RWPE1 (cell line): ENCODE data around the gene RYR3.

Source experiments
- CTCF ChIA-PET: fragments of 350-600 bp; sonication (Branson Sonifier 250); formaldehyde crosslinking; extraction: SDS; loops from one replicate; lab custom pipeline; 2021; lab: Yijun Ruan, JAX
- POLR2A ChIA-PET: fragments of 400-600 bp; formaldehyde crosslinking; extraction: SDS; loops from one replicate; lab custom pipeline; 2020; ENCODE audit warnings: antibody characterized with exemption; ENCODE audit not compliant: low non-redundant PET; lab: Yijun Ruan, JAX
- DNase-seq: peaks from one replicate; pipeline ENCODE4 v3.0.0; 2012; ENCODE audit warnings: low spot score
- H3K27ac ChIP-seq: fragments of 450-650 bp; 2 replicates; pipeline ENCODE4 v1.5.1; 2017
- TF ChIP-seq, protein P1 (sequence below): fragments of 450-650 bp; conservative IDR thresholded peaks from 2 replicates; pipeline ENCODE4 v1.5.1; 2017; ENCODE audit warnings: low read depth, mild to moderate bottlenecking

Gene RYR3

DNA sequence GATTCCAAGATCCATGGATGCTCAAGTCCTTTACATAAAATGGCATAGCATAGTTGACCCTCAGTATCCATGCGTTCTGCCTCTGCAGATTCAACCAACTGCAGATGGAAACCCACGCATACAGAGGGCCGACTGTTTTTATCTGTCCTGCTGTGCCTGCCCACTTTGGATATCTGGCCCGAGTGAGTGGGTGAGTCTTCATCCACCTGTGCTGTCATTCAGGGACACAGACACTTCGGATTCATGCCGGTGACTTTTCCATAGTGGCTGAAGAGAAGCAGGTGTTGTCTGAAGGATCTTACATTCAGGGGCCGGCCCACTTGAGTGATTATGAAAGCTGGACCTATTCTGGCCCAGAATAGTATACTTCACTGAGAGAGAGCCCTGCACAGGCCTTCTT lies 85.1 kb downstream of the RYR3 start:
- ChIA-PET POLR2A (no interaction called here), CTCF (interaction anchor here (0.7 kb wide), 1 partner anchor 21 kb away, joined by 3 read pairs; no protein-coding TSS in a partner anchor)
- DNase-seq, result no peak
- TF ChIP-seq, protein P1, sequence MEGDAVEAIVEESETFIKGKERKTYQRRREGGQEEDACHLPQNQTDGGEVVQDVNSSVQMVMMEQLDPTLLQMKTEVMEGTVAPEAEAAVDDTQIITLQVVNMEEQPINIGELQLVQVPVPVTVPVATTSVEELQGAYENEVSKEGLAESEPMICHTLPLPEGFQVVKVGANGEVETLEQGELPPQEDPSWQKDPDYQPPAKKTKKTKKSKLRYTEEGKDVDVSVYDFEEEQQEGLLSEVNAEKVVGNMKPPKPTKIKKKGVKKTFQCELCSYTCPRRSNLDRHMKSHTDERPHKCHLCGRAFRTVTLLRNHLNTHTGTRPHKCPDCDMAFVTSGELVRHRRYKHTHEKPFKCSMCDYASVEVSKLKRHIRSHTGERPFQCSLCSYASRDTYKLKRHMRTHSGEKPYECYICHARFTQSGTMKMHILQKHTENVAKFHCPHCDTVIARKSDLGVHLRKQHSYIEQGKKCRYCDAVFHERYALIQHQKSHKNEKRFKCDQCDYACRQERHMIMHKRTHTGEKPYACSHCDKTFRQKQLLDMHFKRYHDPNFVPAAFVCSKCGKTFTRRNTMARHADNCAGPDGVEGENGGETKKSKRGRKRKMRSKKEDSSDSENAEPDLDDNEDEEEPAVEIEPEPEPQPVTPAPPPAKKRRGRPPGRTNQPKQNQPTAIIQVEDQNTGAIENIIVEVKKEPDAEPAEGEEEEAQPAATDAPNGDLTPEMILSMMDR, result no peak
- no peak overlapping the region for H3K27ac ChIP-seq

DNA sequence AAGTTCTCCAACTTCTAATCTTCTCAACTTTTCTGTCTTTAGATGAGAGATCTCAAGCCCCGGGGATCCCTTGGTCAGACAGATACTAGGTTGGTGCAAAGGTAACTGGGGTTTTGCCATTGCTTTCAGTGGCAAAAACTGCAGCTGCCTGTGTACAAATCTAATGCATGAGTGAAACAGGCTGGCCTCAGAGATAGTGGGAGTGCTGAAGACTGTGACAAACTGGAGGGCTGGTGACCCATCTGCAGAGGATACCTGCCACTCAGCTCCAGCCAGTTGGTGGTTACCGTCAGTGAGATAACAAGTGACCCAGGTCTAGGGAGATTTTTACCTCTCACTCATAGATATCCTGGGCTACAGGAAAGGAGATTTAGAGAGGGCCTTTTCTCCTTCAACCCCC lies 85.7 kb downstream of the RYR3 start:
- no peak for DNase-seq
- TF ChIP-seq, protein P1, result no peak
- CTCF ChIA-PET, result interaction anchor here (0.7 kb wide), 2 partner anchors 22 to 1678 kb away, joined by 3 to 4 read pairs; no protein-coding TSS in a partner anchor
- no peak overlapping the region for H3K27ac ChIP-seq
- POLR2A ChIA-PET, result no interaction called here

DNA sequence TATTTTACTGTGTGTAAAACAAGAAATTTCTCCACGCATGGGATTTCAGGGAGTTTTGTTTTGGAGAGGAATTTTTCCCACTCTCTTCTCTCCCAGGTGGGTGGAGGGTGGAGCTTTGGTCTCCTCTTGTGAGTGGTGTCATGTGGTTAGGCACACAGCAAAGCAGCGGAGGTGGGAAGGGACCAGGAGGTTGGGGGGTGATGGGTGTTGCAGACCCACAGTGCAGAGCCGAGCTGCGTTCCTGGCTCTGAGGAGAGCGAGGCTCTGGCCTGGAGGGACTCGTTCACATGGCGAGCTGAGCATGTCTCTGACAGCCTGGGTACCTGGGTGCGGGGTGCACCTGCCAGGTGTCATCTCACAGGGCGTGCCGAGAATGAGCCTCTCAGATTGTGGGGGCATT lies 87.8 kb downstream of the RYR3 start:
- H3K27ac ChIP-seq, result no peak overlapping the region
- POLR2A ChIA-PET, result no interaction called here
- CTCF ChIA-PET, result interaction anchor here (0.6 to 0.8 kb wide), 2 partner anchors 28 to 331 kb away, joined by 3 read pairs; no protein-coding TSS in a partner anchor
- TF ChIP-seq, protein P1, result no peak
- no peak for DNase-seq

DNA sequence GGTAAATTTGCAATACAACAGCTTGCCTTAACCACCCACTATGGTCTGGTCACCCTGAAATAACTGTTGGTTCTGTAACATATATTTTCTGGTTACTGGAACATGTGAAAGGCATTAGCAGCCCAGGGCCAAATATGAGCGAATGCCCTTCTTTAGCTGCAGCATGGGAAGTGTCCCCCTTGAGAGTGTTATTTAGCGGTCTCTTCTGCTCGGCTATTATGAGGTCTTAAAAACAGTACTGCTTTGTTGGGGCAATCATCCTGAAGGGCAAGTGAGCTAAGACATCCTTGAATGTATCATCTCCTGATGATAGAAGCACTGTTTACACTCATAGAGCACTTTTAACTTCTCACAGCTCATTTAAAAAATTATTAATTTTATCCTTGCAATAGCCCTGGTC lies 90.2 kb downstream of the RYR3 start:
- TF ChIP-seq, protein P1, result no peak
- H3K27ac ChIP-seq, result no peak overlapping the region
- ChIA-PET CTCF (no interaction called here), POLR2A (no interaction called here)
- DNase-seq, result no peak

DNA sequence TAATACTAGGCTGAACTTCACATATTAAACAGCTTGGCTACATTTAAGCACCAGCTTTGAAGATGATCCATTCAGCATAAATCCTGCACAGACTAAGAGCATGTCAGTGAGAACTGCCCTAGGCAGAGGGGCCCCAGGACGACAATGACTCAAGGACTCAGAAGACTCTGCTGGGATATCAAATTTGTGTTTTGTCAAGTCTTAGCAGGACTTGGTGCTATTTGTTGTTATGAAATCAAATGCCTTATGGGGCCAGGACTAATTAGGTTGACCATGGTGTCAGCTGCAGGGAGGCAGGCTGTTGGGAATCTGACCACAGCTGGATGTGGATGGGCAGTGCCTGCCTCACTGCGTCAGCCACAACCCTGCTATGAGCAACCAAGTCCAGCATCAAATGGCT lies 91.8 kb downstream of the RYR3 start:
- no peak for DNase-seq
- no peak overlapping the region for H3K27ac ChIP-seq
- TF ChIP-seq, protein P1, result no peak
- CTCF ChIA-PET, result interaction anchor here (0.6 to 0.7 kb wide), 2 partner anchors 298 to 1962 kb away, joined by 3 to 6 read pairs; no protein-coding TSS in a partner anchor
- POLR2A ChIA-PET, result no interaction called here

DNA sequence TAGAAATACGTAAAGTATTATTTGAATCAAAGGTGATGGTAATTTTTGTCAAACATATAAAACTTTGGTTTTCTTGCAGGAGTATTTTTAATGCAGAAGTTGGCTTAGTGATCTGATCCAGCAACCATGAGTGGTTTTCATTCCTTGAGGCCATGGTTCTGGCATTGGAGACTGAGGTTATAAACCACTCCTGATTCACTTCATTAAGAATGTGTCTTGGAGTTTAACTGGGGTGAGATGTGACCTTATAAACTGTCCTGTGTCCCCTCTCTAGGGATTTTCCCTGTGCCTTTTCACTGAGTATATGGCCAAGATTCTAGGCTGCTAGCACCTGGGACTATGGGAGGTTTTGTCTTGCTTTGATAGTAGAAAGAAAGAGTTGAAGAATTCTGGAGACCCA lies 94.3 kb downstream of the RYR3 start:
- no peak for DNase-seq
- POLR2A ChIA-PET, result no interaction called here
- H3K27ac ChIP-seq, result no peak overlapping the region
- CTCF ChIA-PET, result interaction anchor here (0.7 kb wide), 1 partner anchor 90 kb away, joined by 4 read pairs; no protein-coding TSS in a partner anchor
- TF ChIP-seq, protein P1, result no peak
